Measurements from ENCODE around the gene FPR3.

The FPR3 gene, protein sequence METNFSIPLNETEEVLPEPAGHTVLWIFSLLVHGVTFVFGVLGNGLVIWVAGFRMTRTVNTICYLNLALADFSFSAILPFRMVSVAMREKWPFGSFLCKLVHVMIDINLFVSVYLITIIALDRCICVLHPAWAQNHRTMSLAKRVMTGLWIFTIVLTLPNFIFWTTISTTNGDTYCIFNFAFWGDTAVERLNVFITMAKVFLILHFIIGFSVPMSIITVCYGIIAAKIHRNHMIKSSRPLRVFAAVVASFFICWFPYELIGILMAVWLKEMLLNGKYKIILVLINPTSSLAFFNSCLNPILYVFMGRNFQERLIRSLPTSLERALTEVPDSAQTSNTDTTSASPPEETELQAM

GRCh38 chr19:51794885-51795490 lies at the start of gene FPR3:
TSS of gene FPR3 (plus strand) at chr19:51795157. CDS start at chr19:51823749, 28,592 bp downstream.
- TF ChIP-seq, protein P1, sequence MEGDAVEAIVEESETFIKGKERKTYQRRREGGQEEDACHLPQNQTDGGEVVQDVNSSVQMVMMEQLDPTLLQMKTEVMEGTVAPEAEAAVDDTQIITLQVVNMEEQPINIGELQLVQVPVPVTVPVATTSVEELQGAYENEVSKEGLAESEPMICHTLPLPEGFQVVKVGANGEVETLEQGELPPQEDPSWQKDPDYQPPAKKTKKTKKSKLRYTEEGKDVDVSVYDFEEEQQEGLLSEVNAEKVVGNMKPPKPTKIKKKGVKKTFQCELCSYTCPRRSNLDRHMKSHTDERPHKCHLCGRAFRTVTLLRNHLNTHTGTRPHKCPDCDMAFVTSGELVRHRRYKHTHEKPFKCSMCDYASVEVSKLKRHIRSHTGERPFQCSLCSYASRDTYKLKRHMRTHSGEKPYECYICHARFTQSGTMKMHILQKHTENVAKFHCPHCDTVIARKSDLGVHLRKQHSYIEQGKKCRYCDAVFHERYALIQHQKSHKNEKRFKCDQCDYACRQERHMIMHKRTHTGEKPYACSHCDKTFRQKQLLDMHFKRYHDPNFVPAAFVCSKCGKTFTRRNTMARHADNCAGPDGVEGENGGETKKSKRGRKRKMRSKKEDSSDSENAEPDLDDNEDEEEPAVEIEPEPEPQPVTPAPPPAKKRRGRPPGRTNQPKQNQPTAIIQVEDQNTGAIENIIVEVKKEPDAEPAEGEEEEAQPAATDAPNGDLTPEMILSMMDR (IDR thresholded peaks at IDR 0.05; ENCODE audit: low read depth, low read length) = no peak
- no peak for DNase-seq (ENCODE audit: extremely low read depth, low read depth)

- DNase-seq (ENCODE audit: extremely low read depth, low read depth) = no peak
- TF ChIP-seq, protein P1 (IDR thresholded peaks at IDR 0.05; ENCODE audit: low read depth, low read length) = no peak
Observed at GRCh38 chr19:51746731-51747130, 48.2 kb upstream of the FPR3 start.

DNA sequence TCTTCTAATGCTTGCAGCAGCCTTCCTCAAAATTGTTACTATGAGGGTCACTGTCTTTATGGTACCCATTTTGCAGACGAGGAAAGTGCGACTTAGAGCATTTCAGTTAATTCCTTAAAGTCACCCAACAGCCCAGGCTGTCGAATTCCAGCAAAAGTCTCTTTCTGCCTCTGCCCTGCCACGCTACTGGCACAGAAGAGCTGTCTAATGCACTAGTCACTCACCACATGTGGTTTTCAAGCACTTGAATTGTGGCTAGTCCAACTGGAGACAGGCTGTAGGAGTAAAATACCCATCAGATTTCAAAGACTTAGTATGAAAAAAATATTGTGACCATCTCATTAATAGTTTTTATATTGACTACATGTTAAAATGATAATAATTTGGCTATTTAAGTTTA lies 45.0 kb upstream of the FPR3 start:
- TF ChIP-seq, protein P1 (IDR thresholded peaks at IDR 0.05; ENCODE audit: low read depth, low read length) = no peak
- DNase-seq (ENCODE audit: extremely low read depth, low read depth) = no peak

- DNase-seq (ENCODE audit: extremely low read depth, low read depth) = no peak
- TF ChIP-seq, protein P1 (IDR thresholded peaks at IDR 0.05; ENCODE audit: low read depth, low read length) = no peak
Observed at GRCh38 chr19:51750400-51751094, 44.4 kb upstream of the FPR3 start.

GRCh38 chr19:51751655-51752054 lies 43.3 kb upstream of the FPR3 start, which contains the start of gene FPR1:
TSS of gene FPR1 (minus strand) at chr19:51751878. CDS start at chr19:51746994, 4,884 bp downstream.
- DNase-seq (ENCODE audit: extremely low read depth, low read depth) = no peak
- TF ChIP-seq, protein P1 (IDR thresholded peaks at IDR 0.05; ENCODE audit: low read depth, low read length) = no peak

- DNase-seq (ENCODE audit: extremely low read depth, low read depth) = no peak
- TF ChIP-seq, protein P1 (IDR thresholded peaks at IDR 0.05; ENCODE audit: low read depth, low read length) = no peak
Observed at GRCh38 chr19:51754109-51754508, 40.8 kb upstream of the FPR3 start.

- no peak for DNase-seq (ENCODE audit: extremely low read depth, low read depth)
- TF ChIP-seq, protein P1 (IDR thresholded peaks at IDR 0.05; ENCODE audit: low read depth, low read length) = no peak
Observed at GRCh38 chr19:51754770-51755169, 40.2 kb upstream of the FPR3 start.
